22Rv1 (cell line): Measurements from ENCODE around the gene TMIGD2.

Experiments used
- ZFX ChIP-seq: fragments of 450-650 bp; IDR thresholded peaks from 2 replicates; pipeline ENCODE4 v1.6.1; 2017; ENCODE audit warnings: antibody characterized with exemption, borderline replicate concordance
- TF ChIP-seq, protein P1 (sequence below): fragments of 450-650 bp; IDR thresholded peaks from 2 replicates; pipeline ENCODE4 v1.5.1; 2017; ENCODE audit warnings: mild to moderate bottlenecking

DNA sequence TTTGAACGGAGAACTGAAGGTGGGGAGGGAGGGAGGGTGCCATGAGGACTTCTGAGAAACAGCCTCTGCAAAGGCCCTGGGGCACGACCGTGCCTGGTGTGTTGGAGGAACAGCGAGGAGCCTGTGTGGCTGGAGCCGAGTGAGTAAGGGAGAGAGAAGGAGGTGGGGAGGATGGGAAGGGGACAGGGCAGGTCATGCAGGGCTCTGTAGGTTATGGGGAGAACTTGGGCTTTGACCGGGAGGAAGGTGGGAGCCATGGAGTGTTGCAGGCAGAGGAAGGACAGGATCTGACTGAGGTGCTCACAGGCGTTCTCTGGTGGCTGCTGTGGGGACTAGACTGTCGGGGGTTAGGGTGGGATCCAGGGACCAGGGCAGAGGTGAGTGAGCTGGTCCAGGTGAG lies 47.9 kb upstream of the TMIGD2 start:
- TF ChIP-seq, protein P1, sequence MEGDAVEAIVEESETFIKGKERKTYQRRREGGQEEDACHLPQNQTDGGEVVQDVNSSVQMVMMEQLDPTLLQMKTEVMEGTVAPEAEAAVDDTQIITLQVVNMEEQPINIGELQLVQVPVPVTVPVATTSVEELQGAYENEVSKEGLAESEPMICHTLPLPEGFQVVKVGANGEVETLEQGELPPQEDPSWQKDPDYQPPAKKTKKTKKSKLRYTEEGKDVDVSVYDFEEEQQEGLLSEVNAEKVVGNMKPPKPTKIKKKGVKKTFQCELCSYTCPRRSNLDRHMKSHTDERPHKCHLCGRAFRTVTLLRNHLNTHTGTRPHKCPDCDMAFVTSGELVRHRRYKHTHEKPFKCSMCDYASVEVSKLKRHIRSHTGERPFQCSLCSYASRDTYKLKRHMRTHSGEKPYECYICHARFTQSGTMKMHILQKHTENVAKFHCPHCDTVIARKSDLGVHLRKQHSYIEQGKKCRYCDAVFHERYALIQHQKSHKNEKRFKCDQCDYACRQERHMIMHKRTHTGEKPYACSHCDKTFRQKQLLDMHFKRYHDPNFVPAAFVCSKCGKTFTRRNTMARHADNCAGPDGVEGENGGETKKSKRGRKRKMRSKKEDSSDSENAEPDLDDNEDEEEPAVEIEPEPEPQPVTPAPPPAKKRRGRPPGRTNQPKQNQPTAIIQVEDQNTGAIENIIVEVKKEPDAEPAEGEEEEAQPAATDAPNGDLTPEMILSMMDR, result no peak
- TF ChIP-seq ZFX, result no peak
